ENCODE results near the gene ANKFY1. TPM values are rescaled to one million over a fixed set of nuclear protein-coding genes. Genes with fewer than 3 reads are reported as not detected.

ANKFY1 gene
- 64.3 and 72.6 TPM in 2 replicates for total RNA-seq (ENCODE audit: low replicate concordance)
- long read RNA-seq, full-length matches to known transcripts: 3 of 38 reads
- long read RNA-seq, partial matches to known transcripts: 6 of 38 reads
- long read RNA-seq, other reads (novel, unspliced or antisense): 29 of 38 reads

GRCh38 chr17:4263282-4264215, at the start of gene ANKFY1:
TSS of gene ANKFY1 (minus strand) at chr17:4263979. CDS start at chr17:4263941, 38 bp downstream.
- peak; percentile 98 for DNase-seq (ENCODE audit: extremely low spot score, unreplicated experiment)
- Mint-ChIP-seq H3K4me1 (ENCODE audit: unreplicated experiment) (peaks cover 15% of the 10 kb centered on the region), H3K4me3 (peak within 1 kb of the TSS; percentile 98), H3K27me3 (no peaks in the 10 kb centered on the region), H3K36me3 (peaks cover 34% of the 10 kb centered on the region), H3K27ac (peak within 1 kb of the TSS; percentile 95), H3K9me3 (peaks cover 6% of the 10 kb centered on the region)
- TF ChIP-seq CTCF (conservative IDR thresholded peaks at IDR 0.05): no peak

- Mint-ChIP-seq H3K4me3 (peak overlapping the region; percentile 12), H3K9me3 (no peaks in the 10 kb centered on the region), H3K36me3 (peaks cover 14% of the 10 kb centered on the region), H3K4me1 (ENCODE audit: unreplicated experiment) (peaks cover 38% of the 10 kb centered on the region), H3K27me3 (no peaks in the 10 kb centered on the region), H3K27ac (peak overlapping the region; percentile 66)
- no peak for TF ChIP-seq CTCF (conservative IDR thresholded peaks at IDR 0.05)
- DNase-seq (ENCODE audit: extremely low spot score, unreplicated experiment): no peak
Observed at GRCh38 chr17:4310354-4311060, 46.7 kb upstream of the ANKFY1 start.

- DNase-seq (ENCODE audit: extremely low spot score, unreplicated experiment): no peak
- Mint-ChIP-seq H3K27ac (peak overlapping the region; percentile 66), H3K27me3 (no peaks in the 10 kb centered on the region), H3K4me1 (ENCODE audit: unreplicated experiment) (peaks cover 37% of the 10 kb centered on the region), H3K4me3 (peak overlapping the region; percentile 12), H3K9me3 (no peaks in the 10 kb centered on the region), H3K36me3 (peaks cover 16% of the 10 kb centered on the region)
- TF ChIP-seq CTCF (conservative IDR thresholded peaks at IDR 0.05): no peak
Observed at GRCh38 chr17:4309897-4310296, 46.1 kb upstream of the ANKFY1 start.

- Mint-ChIP-seq H3K4me3 (no peak overlapping the region), H3K27ac (peak overlapping the region; percentile 13), H3K36me3 (peaks cover 13% of the 10 kb centered on the region), H3K9me3 (no peaks in the 10 kb centered on the region), H3K27me3 (no peaks in the 10 kb centered on the region), H3K4me1 (ENCODE audit: unreplicated experiment) (peaks cover 18% of the 10 kb centered on the region)
- no peak for DNase-seq (ENCODE audit: extremely low spot score, unreplicated experiment)
- TF ChIP-seq CTCF (conservative IDR thresholded peaks at IDR 0.05): no peak
Observed at GRCh38 chr17:4307179-4307930, 43.6 kb upstream of the ANKFY1 start.

GRCh38 chr17:4305224-4305623, 41.4 kb upstream of the ANKFY1 start:
- peaks cover 8% of the 10 kb centered on the region for H3K4me1 Mint-ChIP-seq (ENCODE audit: unreplicated experiment)
- no peaks in the 10 kb centered on the region for H3K9me3 Mint-ChIP-seq
- no peak overlapping the region for H3K27ac Mint-ChIP-seq
- TF ChIP-seq CTCF (conservative IDR thresholded peaks at IDR 0.05): no peak
- H3K36me3 Mint-ChIP-seq: peaks cover 18% of the 10 kb centered on the region
- H3K27me3 Mint-ChIP-seq: no peaks in the 10 kb centered on the region
- DNase-seq (ENCODE audit: extremely low spot score, unreplicated experiment): no peak
- no peak overlapping the region for H3K4me3 Mint-ChIP-seq
